Measurements from ENCODE around the gene TCHH. TPM values are rescaled to one million over a fixed set of nuclear protein-coding genes. Genes with fewer than 3 reads are reported as not detected.

Gene TCHH
- total and polyA plus RNA-seq, 2 donors (not counting 1 experiment from before 2014, with no cell fraction given) = not detected

- Histone ChIP-seq H3K9me3 (ENCODE audit: control insufficient read depth, insufficient read depth, low read depth, low read length) (no peaks in the 10 kb centered on the region), H3K27ac (ENCODE audit: insufficient read depth, low read length) (no peak overlapping the region), H3K9ac (ENCODE audit: insufficient read depth, low read length) (no peak overlapping the region), H3K27me3 (ENCODE audit: control insufficient read depth, insufficient read depth, low read length) (peaks cover 76% of the 10 kb centered on the region), H4K20me1 (ENCODE audit: control insufficient read depth, extremely low read depth, insufficient read depth, low read length) (no peaks in the 10 kb centered on the region), H3K79me2 (ENCODE audit: control insufficient read depth, insufficient read depth, low read length) (no peaks in the 10 kb centered on the region), H3K4me3 (replicated peaks in 1 of 4; ENCODE audit: control extremely low read depth in 1 of 4, insufficient read depth in 1 of 4, low read depth in 3 of 4, low read length in 4 of 4) (peak overlapping the region; percentile 27 to 53 (median 46)), H2AFZ (ENCODE audit: low read length) (peak overlapping the region; percentile 77), H3K36me3 (ENCODE audit: control insufficient read depth, insufficient read depth, low read length) (no peaks in the 10 kb centered on the region), H3K4me2 (ENCODE audit: extremely low read depth, insufficient read depth, low read length) (peak overlapping the region; percentile 88), H3K4me1 (ENCODE audit: control insufficient read depth, extremely low read depth, insufficient read depth, low read length) (peaks cover 8% of the 10 kb centered on the region)
- peak; percentile 37 to 65 for DNase-seq (ENCODE audit: low read depth in 2 of 2)
- no peak for TF ChIP-seq CTCF (conservative IDR thresholded peaks at IDR 0.05 in 1 of 2, IDR thresholded peaks at IDR 0.05 in 1 of 2; ENCODE audit: low read depth in 1 of 2, low read length in 2 of 2)
- peak; percentile 74 for TF ChIP-seq EZH2 (IDR thresholded peaks at IDR 0.05; ENCODE audit: low read length, missing control alignments)
These were observed 4.3 kb downstream of the TCHH start for GRCh38 chr1:152110860-152111514.

GRCh38 chr1:152110365-152110859, 4.8 kb downstream of the TCHH start:
- Histone ChIP-seq H3K79me2 (ENCODE audit: control insufficient read depth, insufficient read depth, low read length) (no peaks in the 10 kb centered on the region), H2AFZ (ENCODE audit: low read length) (peak overlapping the region; percentile 77), H3K9ac (ENCODE audit: insufficient read depth, low read length) (no peak overlapping the region), H3K27ac (ENCODE audit: insufficient read depth, low read length) (no peak overlapping the region), H3K4me1 (ENCODE audit: control insufficient read depth, extremely low read depth, insufficient read depth, low read length) (peaks cover 8% of the 10 kb centered on the region), H3K27me3 (ENCODE audit: control insufficient read depth, insufficient read depth, low read length) (peaks cover 75% of the 10 kb centered on the region), H3K4me3 (replicated peaks in 1 of 4; ENCODE audit: control extremely low read depth in 1 of 4, insufficient read depth in 1 of 4, low read depth in 3 of 4, low read length in 4 of 4) (peak overlapping the region; percentile 27 to 53 (median 46)), H4K20me1 (ENCODE audit: control insufficient read depth, extremely low read depth, insufficient read depth, low read length) (no peaks in the 10 kb centered on the region), H3K36me3 (ENCODE audit: control insufficient read depth, insufficient read depth, low read length) (no peaks in the 10 kb centered on the region), H3K4me2 (ENCODE audit: extremely low read depth, insufficient read depth, low read length) (peak overlapping the region; percentile 88), H3K9me3 (ENCODE audit: control insufficient read depth, insufficient read depth, low read depth, low read length) (no peaks in the 10 kb centered on the region)
- DNase-seq (ENCODE audit: low read depth in 2 of 2) = peak; percentile 42 to 63
- TF ChIP-seq CTCF (conservative IDR thresholded peaks at IDR 0.05 in 1 of 2, IDR thresholded peaks at IDR 0.05 in 1 of 2; ENCODE audit: low read depth in 1 of 2, low read length in 2 of 2) (no peak), EZH2 (IDR thresholded peaks at IDR 0.05; ENCODE audit: low read length, missing control alignments) (no peak)

GRCh38 chr1:152109998-152110294, 5.3 kb downstream of the TCHH start:
- TF ChIP-seq EZH2 (IDR thresholded peaks at IDR 0.05; ENCODE audit: low read length, missing control alignments) (peak; percentile 76), CTCF (conservative IDR thresholded peaks at IDR 0.05 in 1 of 2, IDR thresholded peaks at IDR 0.05 in 1 of 2; ENCODE audit: low read depth in 1 of 2, low read length in 2 of 2) (no peak)
- peak overlapping the region; percentile 27 to 53 (median 46) for H3K4me3 ChIP-seq (replicated peaks in 1 of 4; ENCODE audit: control extremely low read depth in 1 of 4, insufficient read depth in 1 of 4, low read depth in 3 of 4, low read length in 4 of 4)
- no peak overlapping the region for H3K9ac ChIP-seq (ENCODE audit: insufficient read depth, low read length)
- DNase-seq (ENCODE audit: low read depth in 2 of 2) = peak in 1 of 2 donors; percentile 7
- no peaks in the 10 kb centered on the region for H3K9me3 ChIP-seq (ENCODE audit: control insufficient read depth, insufficient read depth, low read depth, low read length)
- peaks cover 8% of the 10 kb centered on the region for H3K4me1 ChIP-seq (ENCODE audit: control insufficient read depth, extremely low read depth, insufficient read depth, low read length)
- no peak overlapping the region for H3K27ac ChIP-seq (ENCODE audit: insufficient read depth, low read length)
- H3K36me3 ChIP-seq (ENCODE audit: control insufficient read depth, insufficient read depth, low read length) = no peaks in the 10 kb centered on the region
- H4K20me1 ChIP-seq (ENCODE audit: control insufficient read depth, extremely low read depth, insufficient read depth, low read length) = no peaks in the 10 kb centered on the region
- H2AFZ ChIP-seq (ENCODE audit: low read length) = peak overlapping the region; percentile 45
- H3K4me2 ChIP-seq (ENCODE audit: extremely low read depth, insufficient read depth, low read length) = peak overlapping the region; percentile 88
- no peaks in the 10 kb centered on the region for H3K79me2 ChIP-seq (ENCODE audit: control insufficient read depth, insufficient read depth, low read length)
- H3K27me3 ChIP-seq (ENCODE audit: control insufficient read depth, insufficient read depth, low read length) = peaks cover 74% of the 10 kb centered on the region

All from fibroblast of lung (primary cell).